Measurements from ENCODE around the gene SHLD2.
"Not testable (repeated sequence)": the region's sequence is repeated elsewhere in the genome, so short reads cannot be mapped to it uniquely, and the experiment has no call there.

- TF ChIP-seq, protein P1, sequence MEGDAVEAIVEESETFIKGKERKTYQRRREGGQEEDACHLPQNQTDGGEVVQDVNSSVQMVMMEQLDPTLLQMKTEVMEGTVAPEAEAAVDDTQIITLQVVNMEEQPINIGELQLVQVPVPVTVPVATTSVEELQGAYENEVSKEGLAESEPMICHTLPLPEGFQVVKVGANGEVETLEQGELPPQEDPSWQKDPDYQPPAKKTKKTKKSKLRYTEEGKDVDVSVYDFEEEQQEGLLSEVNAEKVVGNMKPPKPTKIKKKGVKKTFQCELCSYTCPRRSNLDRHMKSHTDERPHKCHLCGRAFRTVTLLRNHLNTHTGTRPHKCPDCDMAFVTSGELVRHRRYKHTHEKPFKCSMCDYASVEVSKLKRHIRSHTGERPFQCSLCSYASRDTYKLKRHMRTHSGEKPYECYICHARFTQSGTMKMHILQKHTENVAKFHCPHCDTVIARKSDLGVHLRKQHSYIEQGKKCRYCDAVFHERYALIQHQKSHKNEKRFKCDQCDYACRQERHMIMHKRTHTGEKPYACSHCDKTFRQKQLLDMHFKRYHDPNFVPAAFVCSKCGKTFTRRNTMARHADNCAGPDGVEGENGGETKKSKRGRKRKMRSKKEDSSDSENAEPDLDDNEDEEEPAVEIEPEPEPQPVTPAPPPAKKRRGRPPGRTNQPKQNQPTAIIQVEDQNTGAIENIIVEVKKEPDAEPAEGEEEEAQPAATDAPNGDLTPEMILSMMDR (conservative IDR thresholded peaks at IDR 0.05; ENCODE audit: low read length), result not testable (repeated sequence)
- not testable (repeated sequence) for TF ChIP-seq EZH2phosphoT487 (IDR thresholded peaks at IDR 0.05; ENCODE audit: borderline replicate concordance)
These were observed 10.7 kb upstream of the SHLD2 start for GRCh38 chr10:87084291-87084782.
